IPS DF 4.7 (cell line): ENCODE results near the gene SOX13.

Experiments
- DNase-seq: peaks from one replicate; pipeline ENCODE4 v3.0.0-alpha.2; 2013; ENCODE audit warnings: low spot score; ENCODE audit errors: extremely low read depth

SOX13 gene

DNA sequence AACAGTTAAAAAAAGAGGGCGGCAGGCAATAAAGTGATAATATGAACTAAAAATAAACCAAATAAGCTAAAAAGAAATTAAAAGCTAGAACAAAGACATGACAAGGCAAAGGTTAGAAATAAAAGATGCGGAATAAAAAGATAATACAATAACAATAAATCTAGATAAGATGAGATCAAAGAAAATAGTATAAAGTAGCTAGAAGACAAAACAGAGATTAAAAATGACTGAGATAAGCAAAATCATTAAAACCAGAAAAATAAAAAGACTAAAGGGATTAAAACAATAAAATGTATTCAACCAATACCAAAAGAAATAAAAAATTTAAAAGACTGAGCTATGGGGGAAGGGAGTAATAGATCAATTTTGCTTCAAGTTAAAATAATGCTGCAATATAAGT lies 10.8 kb upstream of the SOX13 start:
- no peak for DNase-seq

DNA sequence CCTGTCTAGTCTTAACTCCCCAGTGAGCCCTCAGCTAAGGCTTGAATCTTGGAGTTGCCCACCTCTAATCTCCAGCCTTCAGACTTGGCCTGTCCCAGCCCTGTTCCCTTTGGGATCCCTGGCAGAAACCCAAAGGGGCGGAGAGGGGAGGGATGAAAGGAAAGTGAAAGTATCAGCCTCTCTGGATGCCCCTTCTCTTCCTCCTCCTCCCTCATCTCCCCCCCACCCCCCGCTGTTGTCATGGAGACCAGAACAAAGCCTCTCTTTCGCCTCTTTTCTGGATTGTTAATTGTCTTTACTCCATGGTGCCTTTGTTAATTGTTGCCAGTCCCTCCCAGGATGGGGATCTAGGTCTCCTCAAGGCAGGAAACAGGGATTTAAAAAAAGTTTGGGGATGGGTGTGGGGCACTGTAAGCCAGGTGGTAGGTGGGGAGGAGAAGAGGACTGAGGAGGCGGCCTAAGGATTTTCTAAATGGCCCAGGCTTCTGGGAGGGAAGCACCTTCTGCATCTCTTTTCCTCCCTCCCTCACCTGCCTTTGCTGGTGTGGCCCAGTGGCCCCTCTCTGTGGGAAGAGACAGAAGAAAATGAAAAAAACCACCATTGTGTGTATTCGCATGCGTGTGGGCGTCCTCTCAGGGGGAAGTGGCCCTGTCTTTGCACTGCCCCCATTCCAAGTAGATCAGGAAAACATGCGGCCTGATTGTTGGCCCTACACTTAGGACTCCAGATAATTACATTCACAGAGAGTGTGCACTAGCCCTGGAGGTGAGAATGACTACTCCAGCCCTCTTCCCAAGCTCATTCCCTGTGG lies 7.5 kb upstream of the SOX13 start:
- no peak for DNase-seq

DNA sequence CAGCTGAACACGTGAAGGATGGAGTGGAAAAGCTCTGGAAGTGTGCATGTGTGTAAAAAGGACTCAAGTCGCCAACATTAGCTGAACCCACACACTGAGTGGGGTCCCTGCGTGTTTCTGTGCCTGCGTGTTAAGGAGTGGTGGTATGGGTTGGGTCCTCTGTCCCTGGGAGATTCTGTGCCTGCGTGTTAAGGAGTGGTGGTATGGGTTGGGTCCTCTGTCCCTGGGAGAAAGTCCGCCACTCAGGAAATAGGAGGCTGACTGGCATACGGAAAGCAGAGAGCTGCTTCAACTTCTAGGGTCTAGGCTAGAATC lies 7.0 kb upstream of the SOX13 start:
- DNase-seq = no peak

DNA sequence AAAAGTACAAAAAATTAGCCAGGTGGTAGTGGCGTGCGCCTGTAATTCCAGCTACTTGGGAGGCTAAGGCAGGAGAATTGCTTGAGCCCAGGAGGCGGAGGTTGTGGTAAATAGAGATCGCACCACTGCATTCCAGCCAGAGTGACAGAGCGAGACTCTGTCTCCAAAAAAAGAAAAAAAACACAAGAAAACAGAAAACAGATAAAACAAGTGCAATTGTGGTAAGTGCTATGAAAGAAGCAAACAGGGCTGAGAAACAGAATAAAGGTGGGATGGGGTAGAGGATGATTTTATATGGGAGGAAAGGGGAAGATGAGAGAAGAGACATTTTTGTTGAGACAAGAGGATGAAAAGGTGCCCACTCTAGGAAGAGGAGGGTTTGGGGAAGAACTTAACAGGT lies 5.0 kb upstream of the SOX13 start:
- DNase-seq = no peak

DNA sequence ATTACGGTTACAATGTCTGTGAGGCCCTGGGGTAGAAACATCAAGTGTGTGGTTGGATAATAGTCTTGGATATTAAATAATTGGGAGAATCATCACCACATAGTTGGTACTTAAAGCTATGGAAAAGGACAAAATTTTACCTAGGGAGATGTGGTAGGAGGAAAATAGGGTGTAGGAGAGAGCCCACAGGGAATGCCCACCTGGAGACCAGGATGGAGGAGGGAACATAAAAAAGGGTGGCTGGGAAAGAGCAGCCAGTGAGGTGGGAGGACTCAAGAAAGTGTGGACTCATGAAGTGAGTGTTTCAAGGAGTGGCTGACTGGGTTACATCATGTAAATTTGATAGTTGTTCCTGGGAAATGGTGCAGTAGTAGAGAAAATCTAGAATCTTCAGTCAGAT lies 3.0 kb upstream of the SOX13 start:
- no peak for DNase-seq

DNA sequence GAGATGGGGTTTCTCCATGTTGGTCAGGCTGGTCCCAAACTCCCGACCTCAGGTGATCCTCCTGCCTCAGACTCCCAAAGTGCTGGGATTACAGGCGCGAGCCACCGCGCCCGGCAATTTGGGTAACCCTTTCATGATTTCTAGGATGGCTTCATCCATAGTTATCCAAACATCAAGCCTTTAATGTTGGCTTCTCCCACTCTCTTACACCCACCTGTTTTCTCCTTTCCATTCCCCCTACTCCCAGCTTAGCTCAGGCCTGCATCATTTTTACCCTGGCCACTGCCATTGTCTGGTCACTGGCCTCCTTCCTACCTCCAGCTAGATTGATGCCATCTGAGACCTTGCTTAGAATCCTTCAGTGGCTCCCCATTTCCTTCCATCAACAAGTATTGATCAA lies 2.0 kb upstream of the SOX13 start:
- DNase-seq = no peak

DNA sequence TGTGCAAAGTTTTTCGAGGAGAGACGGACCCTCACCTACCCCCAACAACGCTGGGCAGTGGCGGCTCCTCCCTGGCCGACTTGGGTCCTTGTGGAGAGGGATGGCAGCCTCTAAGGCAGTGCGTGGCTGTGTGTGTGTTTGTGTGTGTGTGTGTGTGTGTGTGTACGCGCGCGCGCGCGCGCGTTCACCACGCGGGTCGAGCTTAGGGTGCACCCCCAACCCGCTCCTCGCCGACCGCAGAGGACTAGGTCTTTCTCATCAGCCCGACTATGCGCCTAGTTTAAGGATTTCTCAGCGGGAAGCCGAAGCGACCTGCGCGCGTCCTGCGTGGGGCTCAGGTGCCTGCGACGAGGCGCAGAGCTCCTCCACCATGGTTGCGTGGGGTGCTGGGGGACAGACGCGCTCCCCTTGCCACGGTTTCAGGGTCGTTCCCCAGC lies 940 bp downstream of the SOX13 start:
- DNase-seq = no peak

DNA sequence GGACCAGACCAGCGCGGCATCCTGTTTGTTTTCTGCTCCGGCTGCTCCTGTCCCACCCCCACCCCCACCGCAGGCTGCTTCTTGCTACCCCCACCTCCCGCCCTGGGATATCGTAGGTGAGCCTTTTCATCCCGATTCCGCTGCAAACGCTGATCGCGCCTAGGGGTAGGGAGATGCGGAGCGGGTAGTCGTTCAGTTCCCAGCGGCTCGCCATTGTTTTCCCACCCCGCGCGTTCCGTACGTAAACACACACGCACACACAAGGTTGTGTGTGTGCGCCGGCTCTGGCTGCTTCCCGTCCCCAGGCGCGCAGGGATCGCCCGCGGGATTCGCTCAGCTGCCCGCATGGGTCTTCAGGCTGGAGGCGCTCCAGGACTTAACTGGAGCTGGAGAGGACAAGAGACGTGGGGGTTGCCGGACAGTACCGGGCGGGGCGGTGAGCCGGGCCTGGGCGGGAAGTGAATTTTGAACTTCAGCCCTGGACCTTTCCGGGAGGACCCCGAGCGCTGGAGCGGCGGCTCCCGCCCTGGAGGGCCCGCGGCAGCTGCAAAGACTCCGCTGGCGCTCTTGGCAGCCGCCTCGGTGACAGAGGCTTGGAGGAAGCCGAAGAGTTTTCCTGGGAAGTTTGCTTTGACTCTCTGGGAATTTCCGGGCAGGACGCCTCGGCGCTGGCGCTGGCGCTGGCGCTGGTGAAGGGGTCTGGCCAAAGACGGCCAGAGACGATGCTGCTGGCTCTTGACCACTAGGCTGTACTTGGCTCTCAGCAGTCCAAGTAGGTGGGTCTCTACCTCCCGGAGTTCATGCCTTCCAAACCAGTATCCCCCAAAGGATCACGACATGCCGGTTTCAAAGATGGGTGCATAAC lies 1.6 kb downstream of the SOX13 start:
- DNase-seq = no peak

DNA sequence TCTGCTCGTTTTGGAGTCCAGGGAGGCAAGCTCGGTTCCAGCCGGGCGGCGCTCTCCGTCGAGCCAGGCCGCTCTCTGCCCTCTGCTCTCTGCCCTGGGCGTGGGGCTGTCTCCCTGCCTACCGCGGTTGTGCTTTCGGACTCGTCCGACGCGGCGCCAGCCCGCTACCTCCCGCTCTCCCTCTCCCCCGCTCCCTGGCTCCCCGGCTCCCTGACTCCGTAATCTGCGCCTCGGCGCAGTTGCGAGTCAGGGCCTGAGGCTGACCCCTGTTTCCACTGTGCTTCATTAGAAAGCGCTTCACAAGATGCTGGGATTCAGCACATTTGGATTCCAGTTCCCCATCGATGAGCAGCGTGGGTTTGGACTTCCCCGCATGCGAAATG lies 2.2 kb downstream of the SOX13 start:
- DNase-seq = no peak

DNA sequence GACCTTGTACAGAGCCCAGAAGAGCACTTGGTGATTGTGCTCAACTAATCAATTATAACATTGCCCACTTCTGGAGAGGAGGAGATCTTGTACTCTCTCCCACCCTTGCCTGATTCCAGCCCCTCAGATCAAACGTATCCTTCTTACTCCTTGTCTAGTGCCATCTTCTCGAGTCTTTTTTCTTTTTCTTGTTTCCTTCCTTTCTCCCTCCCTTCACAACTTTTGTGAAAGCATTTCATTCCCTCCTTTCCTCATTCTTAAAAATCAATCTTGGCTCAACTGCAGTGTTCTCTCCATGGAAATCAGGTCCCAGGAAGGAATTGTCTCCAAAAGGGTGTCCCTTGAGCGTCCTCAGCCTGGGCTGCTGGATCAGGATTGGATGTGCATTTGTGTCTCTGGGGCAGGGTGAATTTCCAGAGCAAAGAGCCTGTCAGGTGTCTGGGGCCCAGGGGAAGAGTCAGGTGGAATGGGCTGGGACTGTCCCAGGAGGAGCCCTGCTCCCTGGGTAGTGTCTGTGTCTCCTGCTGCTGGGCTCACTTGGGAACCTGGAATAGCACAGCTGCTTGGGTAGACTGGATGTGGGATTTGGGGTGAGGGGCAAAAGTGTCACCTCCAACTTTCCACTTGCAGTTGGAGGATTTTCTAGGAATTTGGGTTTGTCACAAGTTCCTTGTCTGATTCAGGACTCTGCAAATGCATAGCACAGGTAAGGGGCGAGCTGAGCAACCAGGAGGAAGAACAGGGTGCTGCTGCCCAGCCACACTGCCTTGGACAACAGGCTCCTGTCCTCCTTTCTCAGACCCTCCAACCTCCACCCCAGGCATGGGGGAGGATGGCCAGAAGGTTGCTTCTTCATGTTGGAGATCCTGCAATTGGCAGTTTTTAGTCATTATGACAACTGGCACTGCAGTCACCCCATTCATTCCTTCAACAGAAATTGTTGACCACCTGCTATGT lies 3.3 kb downstream of the SOX13 start:
- no peak for DNase-seq

DNA sequence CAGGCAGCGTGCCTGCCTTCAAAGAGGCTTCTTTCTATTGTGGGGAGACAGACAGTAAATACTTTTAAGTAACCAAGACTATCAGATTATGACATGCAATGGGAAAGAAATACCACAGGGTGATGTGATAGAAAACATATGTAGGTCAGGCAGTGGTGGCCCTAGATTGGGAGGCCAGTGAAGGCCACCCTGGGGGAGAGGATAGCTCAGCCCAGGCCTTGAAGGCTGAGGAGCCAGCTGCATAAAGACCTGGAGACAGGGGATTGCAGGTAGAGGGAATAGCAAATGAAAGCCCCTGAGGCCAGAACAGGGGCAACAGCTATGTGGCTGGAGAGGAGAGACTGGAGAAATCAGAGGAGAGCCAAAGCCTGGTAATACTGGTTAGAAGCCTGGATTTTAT lies 4.0 kb downstream of the SOX13 start:
- DNase-seq = no peak

DNA sequence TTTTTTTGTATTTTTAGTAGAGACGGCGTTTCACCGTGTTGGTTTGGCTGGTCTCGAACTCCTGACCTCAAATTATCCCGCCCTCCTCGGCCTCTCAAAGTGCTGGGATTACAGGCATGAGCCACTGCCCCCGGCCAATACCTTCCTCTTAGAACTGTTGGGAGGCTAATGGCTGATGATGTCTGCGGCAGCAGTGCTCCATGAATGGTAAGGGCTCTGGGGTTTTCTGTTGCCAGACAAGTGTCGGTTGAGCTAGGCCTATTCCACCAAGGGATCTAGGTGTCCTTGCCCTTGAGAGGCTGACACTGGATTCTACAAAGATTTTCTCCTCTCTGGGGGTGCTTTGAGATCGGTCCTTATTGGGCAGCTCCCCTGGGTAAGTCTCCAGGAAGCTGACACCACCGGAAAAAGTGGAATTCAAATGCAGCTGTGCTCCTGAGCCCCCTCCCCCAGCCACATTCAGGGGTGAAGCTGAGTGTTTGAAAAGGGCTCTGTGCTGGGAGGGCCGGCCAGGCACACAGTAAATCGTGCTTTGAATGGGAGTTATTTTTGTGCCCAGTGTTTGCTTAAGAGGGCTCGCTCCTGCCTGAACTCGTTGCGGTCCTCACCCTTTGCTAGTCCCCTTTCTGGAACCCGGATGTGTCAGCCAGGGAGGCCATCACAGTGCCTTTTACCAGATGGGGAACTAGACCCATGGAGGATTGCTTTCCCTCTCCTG lies 5.2 kb downstream of the SOX13 start:
- no peak for DNase-seq

DNA sequence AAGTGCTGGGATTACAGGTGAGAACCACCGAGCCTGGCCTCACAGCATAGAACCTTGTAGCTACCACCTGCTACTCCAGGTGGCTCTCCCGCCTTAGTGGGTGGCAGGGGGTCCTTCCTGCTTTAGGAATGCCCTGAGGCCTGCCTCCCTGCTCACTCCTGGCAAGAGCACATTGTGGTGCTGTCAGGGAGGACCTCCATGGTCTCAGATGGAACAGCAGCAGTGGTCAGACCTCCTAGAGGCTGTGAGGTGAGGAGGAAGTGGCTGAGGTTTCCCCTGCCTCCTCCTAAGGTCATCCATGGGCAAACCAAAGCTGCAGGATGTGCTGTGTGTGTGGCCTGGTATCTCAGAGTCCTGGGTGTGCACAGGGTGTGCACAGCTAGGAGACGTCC lies 6.7 kb downstream of the SOX13 start:
- no peak for DNase-seq

DNA sequence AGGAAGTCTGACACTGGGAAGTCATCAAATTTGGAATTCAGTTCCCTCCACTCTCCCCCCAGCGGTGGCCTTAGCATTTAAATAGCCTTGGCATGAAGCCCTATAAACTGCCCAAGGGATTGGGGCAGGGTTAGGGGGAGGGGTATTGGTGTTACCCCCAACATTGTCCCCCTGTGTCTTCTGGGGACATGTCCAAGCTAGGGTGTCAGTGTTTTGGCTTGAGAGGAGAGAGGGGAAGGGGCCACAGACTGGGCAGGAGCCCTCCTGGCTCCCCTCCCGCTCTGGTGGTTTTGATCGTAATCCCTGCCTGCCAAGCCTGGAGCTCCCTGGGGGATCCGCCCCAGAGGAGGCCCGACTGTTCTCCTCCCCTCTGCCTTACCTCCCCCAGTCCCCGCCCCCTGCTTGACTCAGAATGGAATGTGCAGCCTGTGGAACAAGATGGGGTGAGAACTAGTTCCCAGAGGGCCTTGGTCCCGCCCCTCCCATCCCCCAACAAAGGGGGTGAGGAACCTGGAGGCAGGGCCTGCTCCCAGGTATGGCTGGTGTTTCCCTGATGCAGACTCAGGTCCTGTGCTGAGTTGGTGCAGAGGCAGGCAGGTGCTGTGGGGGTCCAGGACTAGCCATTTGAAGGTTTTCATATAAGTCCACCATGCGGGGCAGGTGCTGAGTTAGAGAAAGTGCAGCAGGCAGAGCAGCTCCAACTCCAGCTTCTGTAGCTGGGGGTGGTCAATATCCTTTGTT lies 7.4 kb downstream of the SOX13 start:
- no peak for DNase-seq

DNA sequence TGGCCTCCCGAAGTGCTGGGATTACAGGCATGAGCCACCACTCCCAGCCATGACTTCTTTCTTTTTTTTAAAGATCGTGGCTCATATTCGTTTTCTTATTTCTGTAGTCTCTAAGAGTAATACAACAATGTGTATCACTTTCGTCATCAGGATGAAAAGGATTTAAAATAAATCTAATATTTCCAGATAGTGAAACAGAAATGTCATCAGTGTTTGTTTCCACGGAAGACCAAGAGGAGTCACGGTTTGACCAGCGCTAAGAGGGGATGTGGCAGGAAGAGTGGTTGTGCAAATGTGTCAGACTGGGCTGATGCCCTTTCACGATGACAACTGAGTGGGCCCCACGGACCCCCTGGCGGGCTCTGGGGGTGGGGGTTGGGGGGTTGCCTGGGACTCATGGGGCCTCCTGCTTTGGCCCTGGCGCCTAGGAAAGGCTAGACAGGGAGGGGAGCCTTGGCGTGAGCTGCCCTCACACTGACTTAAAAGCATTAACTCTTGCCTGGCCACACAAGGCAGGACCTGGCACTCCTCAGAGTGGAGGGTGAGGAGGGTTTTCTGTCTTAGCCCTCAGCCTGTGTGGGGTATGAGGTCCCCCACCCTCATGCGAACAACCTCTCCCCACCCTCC lies 8.4 kb downstream of the SOX13 start:
- DNase-seq = no peak

DNA sequence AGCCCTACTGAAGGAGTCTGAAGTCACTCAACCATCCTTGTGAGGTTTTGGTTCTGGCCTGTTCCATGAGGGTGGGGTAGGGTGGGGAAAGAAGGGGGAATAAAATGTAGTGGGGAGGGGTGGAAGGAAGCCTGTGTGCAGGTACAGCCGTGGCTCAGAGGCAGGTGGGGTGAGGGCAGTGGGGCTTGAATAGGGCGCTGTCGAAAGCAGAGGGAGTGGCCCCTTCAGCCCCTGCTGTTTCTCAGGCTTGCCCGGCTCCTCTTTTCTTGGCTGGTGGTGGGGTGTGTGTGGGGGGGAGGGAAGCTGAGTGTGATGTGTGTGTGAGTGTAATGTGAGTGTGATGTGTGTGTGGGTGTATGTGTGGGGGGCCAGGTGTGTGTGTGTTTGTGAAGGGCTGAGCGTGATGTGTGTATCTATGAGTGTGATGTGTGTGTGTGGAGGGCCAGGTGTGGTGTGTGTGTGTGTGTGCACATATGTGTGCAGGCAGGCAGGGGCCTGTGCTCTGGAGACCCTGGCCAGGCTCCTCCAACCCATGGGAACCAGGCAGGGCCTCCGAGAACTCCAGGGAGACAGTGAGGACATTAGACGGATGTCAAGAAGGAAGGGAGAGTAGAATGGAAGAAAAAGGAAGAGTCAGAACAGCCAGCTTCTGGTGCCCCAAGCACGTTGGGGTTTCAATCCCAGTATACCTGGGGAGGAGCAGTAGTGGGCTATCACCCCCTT lies 9.0 kb downstream of the SOX13 start:
- DNase-seq = no peak

DNA sequence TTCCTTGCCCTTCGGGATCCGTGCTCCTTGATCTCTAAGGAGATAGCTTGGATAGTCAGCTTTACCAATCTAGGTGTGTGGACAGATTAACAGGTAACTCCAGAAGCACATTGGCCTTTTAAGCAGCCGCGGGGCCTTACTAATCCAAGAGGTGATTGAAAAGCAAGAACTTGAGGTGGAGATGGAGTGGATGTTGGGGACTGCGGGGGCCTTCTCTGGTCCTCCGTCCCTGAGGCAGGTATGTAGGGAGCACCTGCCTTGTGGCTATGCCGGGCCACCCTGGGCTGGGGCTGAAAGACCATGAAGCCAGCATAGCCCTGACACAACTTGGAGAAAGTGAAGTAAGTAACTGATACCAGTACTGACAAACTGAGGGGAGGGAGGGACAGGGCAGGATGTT lies 10.6 kb downstream of the SOX13 start:
- DNase-seq = no peak

DNA sequence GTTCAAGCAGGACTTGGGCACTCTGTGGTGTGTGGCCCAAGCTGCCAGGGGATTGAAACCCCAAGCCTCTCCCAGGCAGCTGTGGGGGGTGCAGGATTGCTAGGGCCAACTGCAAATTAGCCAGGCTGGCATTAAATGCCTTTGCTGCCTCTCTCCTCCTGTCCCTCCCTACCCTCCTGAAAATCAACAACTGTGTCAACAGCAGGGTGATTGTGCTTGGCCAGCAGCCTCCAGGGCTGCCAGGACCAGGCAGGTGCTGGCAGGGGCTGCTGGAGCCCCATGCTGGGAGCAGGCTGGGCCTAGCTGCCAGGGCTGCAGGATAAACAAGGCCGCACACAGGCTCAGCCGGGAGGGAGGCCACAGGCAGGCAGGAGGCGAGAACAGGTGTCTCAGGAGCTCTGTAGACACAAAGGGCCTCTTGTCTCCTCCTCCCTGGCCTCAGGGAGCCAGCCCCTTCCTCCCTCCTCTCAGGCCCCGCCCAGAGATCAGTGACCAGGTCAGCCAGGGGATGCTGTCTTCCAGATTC lies 11.4 kb downstream of the SOX13 start:
- no peak for DNase-seq

DNA sequence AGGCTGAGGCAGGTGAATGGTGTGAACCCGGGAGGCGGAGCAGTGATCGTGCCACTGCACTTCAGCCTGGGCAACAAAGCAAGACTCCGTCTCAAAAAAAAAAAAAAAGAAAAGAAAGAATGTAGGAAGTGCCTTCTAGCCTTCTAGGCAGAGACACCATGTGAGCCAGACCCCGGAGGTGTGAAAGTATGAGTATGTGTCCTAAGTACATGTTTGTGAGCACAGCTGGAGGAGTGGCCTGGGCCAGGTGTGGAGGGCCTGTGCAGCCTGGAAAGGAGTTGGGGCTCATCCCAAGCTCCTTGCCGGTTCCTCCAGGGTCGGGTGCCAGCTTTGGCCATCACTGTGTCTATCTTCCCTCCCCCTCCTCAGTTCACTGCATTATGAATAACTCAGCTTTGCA lies 13.0 kb downstream of the SOX13 start:
- no peak for DNase-seq
